ENCODE results near the gene LSS. TPM values are rescaled to one million over a fixed set of nuclear protein-coding genes. Genes with fewer than 3 reads are reported as not detected.

Gene LSS
- total RNA-seq, 1 donor from 2014 or later: 83.2 TPM

DNA sequence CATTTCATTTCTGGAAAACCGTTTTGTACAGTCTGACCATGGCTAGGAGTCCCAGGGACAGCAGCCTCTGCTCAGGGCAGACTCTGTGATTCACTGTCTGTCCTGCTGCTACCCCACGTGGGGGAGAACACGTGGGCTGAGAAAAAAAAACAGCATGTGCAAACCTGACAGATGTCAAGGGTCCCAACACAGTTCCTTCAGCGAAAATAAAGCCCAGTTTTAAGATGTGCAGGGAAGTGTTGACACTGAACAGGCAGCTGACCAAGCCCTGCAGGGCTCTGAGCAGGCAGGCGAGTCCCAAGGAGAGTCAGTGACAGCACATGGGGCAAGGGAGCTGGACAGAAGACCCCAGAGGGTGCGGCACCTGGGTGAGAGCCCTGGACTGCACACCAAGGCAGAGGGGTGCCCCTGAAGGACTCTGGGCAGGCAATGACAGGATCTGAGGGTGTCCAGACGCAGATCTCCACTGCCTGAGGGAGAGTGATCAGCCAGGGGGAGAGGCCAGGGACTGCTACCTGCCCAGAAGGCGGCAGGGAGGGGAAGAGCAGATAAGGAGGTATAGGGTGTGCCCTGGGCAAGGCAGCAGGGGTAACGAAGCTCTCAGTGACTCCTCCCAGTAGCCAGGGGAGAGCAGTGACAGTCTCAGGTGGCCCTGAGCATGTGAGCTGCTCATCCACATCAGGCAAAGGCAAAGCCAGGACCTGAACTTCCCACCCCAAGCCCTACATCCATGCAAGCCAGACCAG, 39.2 kb downstream of the LSS start:
- peak overlapping the region; percentile 89 for H3K27ac Mint-ChIP-seq (ENCODE audit: unreplicated experiment)
- no peaks in the 10 kb centered on the region for H3K9me3 ChIP-seq (ENCODE audit: insufficient read depth, low read depth, low read length)
- H3K4me1 Mint-ChIP-seq (ENCODE audit: low read depth, unreplicated experiment): peaks cover 37% of the 10 kb centered on the region
- no peaks in the 10 kb centered on the region for H3K9me3 Mint-ChIP-seq (ENCODE audit: unreplicated experiment)
- peak overlapping the region; percentile 67 for H3K9ac ChIP-seq (ENCODE audit: low read length)
- TF ChIP-seq, protein P1, sequence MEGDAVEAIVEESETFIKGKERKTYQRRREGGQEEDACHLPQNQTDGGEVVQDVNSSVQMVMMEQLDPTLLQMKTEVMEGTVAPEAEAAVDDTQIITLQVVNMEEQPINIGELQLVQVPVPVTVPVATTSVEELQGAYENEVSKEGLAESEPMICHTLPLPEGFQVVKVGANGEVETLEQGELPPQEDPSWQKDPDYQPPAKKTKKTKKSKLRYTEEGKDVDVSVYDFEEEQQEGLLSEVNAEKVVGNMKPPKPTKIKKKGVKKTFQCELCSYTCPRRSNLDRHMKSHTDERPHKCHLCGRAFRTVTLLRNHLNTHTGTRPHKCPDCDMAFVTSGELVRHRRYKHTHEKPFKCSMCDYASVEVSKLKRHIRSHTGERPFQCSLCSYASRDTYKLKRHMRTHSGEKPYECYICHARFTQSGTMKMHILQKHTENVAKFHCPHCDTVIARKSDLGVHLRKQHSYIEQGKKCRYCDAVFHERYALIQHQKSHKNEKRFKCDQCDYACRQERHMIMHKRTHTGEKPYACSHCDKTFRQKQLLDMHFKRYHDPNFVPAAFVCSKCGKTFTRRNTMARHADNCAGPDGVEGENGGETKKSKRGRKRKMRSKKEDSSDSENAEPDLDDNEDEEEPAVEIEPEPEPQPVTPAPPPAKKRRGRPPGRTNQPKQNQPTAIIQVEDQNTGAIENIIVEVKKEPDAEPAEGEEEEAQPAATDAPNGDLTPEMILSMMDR (IDR thresholded peaks at IDR 0.05; ENCODE audit: insufficient read depth, low read depth, low read length): no peak
- no peak for TF ChIP-seq EZH2 (IDR thresholded peaks at IDR 0.05; ENCODE audit: insufficient read depth, low read length)
- H3K4me3 ChIP-seq (ENCODE audit: insufficient read depth, low read depth, low read length): no peak overlapping the region
- DNase-seq (ENCODE audit: low read depth): peak; percentile 46
- H3K4me2 ChIP-seq (ENCODE audit: low read length): peak overlapping the region; percentile 76
- peaks cover 34% of the 10 kb centered on the region for H3K4me1 ChIP-seq (ENCODE audit: insufficient read depth, low read length)
- H3K36me3 Mint-ChIP-seq (ENCODE audit: low read depth, unreplicated experiment): peaks cover 12% of the 10 kb centered on the region
- H4K20me1 ChIP-seq (ENCODE audit: insufficient read depth, low read length): peaks cover 15% of the 10 kb centered on the region
- FAIRE-seq: no peak
- no peak overlapping the region for H2AFZ ChIP-seq (ENCODE audit: low read depth, low read length)
- H3K79me2 ChIP-seq (ENCODE audit: insufficient read depth, low read length): no peaks in the 10 kb centered on the region
- peak overlapping the region; percentile 36 for H3K4me3 Mint-ChIP-seq (ENCODE audit: unreplicated experiment)
- peaks cover 7% of the 10 kb centered on the region for H3K36me3 ChIP-seq (ENCODE audit: insufficient read depth, low read length)
- no peaks in the 10 kb centered on the region for H3K27me3 ChIP-seq (ENCODE audit: insufficient read depth, low read length)
- no peaks in the 10 kb centered on the region for H3K27me3 Mint-ChIP-seq (ENCODE audit: low read depth, unreplicated experiment)
- peak overlapping the region; percentile 60 for H3K27ac ChIP-seq (ENCODE audit: low read depth, low read length)

DNA sequence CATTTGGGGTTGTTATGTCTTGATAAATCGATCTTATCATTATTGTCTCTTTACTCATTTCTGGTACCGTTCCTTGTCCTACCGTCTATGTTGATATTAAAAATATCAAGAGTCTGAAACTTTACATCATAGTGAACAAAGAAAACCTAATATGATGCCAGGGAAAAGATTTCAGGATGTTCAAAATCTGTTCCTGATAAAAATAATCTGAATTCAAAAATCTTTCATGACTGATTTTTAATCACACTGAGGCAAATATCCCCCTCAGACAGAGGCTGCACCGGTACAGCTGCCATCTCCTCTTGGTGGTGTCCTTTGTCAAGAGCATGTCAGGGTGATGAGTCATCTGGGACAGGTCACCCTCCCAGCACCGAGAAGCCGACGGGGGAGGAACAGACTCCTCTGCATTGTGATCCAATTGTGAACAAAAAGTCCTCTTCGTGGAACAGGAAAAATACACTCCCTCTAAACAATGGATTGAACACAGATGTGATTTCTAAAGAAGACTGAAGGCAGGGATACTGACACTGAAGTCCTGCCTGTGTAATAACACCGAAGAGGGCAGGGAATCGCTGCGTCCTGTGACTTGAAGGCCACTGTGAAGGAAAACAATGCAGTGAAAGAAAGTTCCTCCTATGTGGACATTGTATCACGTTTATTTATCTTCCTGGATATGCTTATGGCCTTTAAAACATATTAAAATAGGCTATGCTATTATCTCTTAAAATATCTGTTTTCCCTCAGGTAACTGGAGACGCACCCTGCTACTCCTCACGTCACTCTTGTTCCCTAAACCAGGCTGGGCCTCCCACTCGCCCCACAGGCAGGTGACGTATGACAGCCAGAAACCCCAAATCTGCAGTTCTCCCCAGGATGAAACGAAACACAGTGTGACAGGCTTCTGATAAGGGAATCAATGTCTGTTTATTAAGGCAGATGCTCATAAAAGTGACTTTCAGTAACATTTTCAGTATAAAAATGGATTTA, 40.1 kb downstream of the LSS start:
- no peaks in the 10 kb centered on the region for H3K27me3 ChIP-seq (ENCODE audit: insufficient read depth, low read length)
- H4K20me1 ChIP-seq (ENCODE audit: insufficient read depth, low read length): peaks cover 15% of the 10 kb centered on the region
- no peaks in the 10 kb centered on the region for H3K79me2 ChIP-seq (ENCODE audit: insufficient read depth, low read length)
- Mint-ChIP-seq H3K27me3 (ENCODE audit: low read depth, unreplicated experiment) (no peaks in the 10 kb centered on the region), H3K4me3 (ENCODE audit: unreplicated experiment) (peak overlapping the region; percentile 40), H3K27ac (ENCODE audit: unreplicated experiment) (peak overlapping the region; percentile 89), H3K9me3 (ENCODE audit: unreplicated experiment) (no peaks in the 10 kb centered on the region), H3K36me3 (ENCODE audit: low read depth, unreplicated experiment) (peaks cover 6% of the 10 kb centered on the region), H3K4me1 (ENCODE audit: low read depth, unreplicated experiment) (peaks cover 37% of the 10 kb centered on the region)
- peak; percentile 59 for DNase-seq (ENCODE audit: low read depth)
- peak overlapping the region; percentile 42 for H2AFZ ChIP-seq (ENCODE audit: low read depth, low read length)
- peaks cover 3% of the 10 kb centered on the region for H3K36me3 ChIP-seq (ENCODE audit: insufficient read depth, low read length)
- peak overlapping the region; percentile 60 for H3K27ac ChIP-seq (ENCODE audit: low read depth, low read length)
- FAIRE-seq: no peak
- H3K4me1 ChIP-seq (ENCODE audit: insufficient read depth, low read length): peaks cover 34% of the 10 kb centered on the region
- no peak overlapping the region for H3K4me3 ChIP-seq (ENCODE audit: insufficient read depth, low read depth, low read length)
- H3K9me3 ChIP-seq (ENCODE audit: insufficient read depth, low read depth, low read length): no peaks in the 10 kb centered on the region
- no peak for TF ChIP-seq EZH2 (IDR thresholded peaks at IDR 0.05; ENCODE audit: insufficient read depth, low read length)
- TF ChIP-seq, protein P1 (IDR thresholded peaks at IDR 0.05; ENCODE audit: insufficient read depth, low read depth, low read length): no peak
- peak overlapping the region; percentile 76 for H3K4me2 ChIP-seq (ENCODE audit: low read length)
- peak overlapping the region; percentile 67 for H3K9ac ChIP-seq (ENCODE audit: low read length)

All from astrocyte (in vitro differentiated cells and primary cell).